HCT116 (cell line): ENCODE results near the gene CSTPP1. TPM values are rescaled to one million over a fixed set of nuclear protein-coding genes. Genes with fewer than 3 reads are reported as not detected.

ENCODE experiments used
- ATAC-seq: fragments of 200-7000 bp; cut with Tn5 transposase; 2 replicates; pipeline ENCODE4 v1.9.1; 2020; ENCODE audit warnings: mild to moderate bottlenecking, moderate library complexity
- BruUV-seq: library from RNA; stranded (reverse); fragments of 400-500 nt; replicated peaks from 2 replicates; lab custom pipeline; 2021; lab: Mats Ljungman, UMichigan
- CTCF ChIA-PET: fragments of 300-600 bp; sonication (Branson Sonifier 250); formaldehyde crosslinking; loops from one replicate; lab custom pipeline; 2021; ENCODE audit warnings: antibody characterized with exemption; lab: Charles Lee
- POLR2A ChIA-PET: fragments of 300-600, 350-600 bp; sonication (Branson Sonifier 250); formaldehyde crosslinking; loops from one replicate; lab custom pipeline; 2021; ENCODE audit warnings: antibody characterized with exemption; lab: Charles Lee
- RAD21 ChIA-PET, 2 experiments: fragments of 300-600 bp; sonication (Branson Sonifier 250); formaldehyde crosslinking; loops; one replicate each; lab custom pipeline; 2023; ENCODE audit warnings: low total read pairs in 2 of 2; ENCODE audit not compliant: uncharacterized antibody in 2 of 2, unreplicated experiment in 2 of 2, low non-redundant PET in 1 of 2; lab: Charles Lee
- DNase-seq: peaks from one replicate; pipeline ENCODE4 v3.0.0-alpha.2; 2010; ENCODE audit warnings: low read depth, low spot score
- H2AFZ ChIP-seq: fragments of 200-600 bp; shearing (Covaris generic), sonication (generic); 2 replicates; pipeline ENCODE4 v1.6.1; 2017; ENCODE audit warnings: low read depth, mixed run types, mixed read lengths, antibody characterized with exemption, low read length; ENCODE audit not compliant: poor library complexity, severe bottlenecking
- H3K27ac ChIP-seq: 2 replicates; pipeline ENCODE4 v1.5.1; 2012; ENCODE audit warnings: low read depth, low read length
- H3K27me3 ChIP-seq: fragments of 200-600 bp; sonication (generic); 2 replicates; pipeline ENCODE4 v1.6.1; 2016; ENCODE audit warnings: mixed run types, low read length, mixed read lengths; ENCODE audit not compliant: insufficient read depth
- H3K36me3 ChIP-seq, 2 experiments: fragments of 200-500 bp in 1 of 2; fragments of 200-600 bp in 1 of 2; sonication (Bioruptor generic) in 1 of 2; sonication (generic) in 1 of 2; 2 replicates each; pipeline versions ENCODE4 v1.5.1 to v1.6.1; 2014 to 2016; ENCODE audit warnings: low read length in 2 of 2, inconsistent platforms in 1 of 2, mixed read lengths in 1 of 2, mixed run types in 1 of 2; ENCODE audit not compliant: insufficient read depth in 2 of 2, control insufficient read depth in 1 of 2
- H3K4me1 ChIP-seq, 2 experiments: fragments of 200-600 bp in 1 of 2; sonication (generic) in 1 of 2; 2 replicates each; pipeline versions ENCODE4 v1.5.1 to v1.6.1; 2012 to 2017; ENCODE audit warnings: low read length in 2 of 2, inconsistent platforms in 1 of 2, mild to moderate bottlenecking in 1 of 2, mixed read lengths in 1 of 2, mixed run types in 1 of 2, moderate library complexity in 1 of 2; ENCODE audit not compliant: insufficient read depth in 2 of 2, control insufficient read depth in 1 of 2
- H3K4me2 ChIP-seq: fragments of 200-600 bp; sonication (generic); 2 replicates; pipeline ENCODE4 v1.6.1; 2017; ENCODE audit warnings: mixed run types, low read length, mixed read lengths
- H3K4me3 ChIP-seq, 2 experiments: fragments of 200-600 bp in 1 of 2; sonication (generic) in 1 of 2; replicated peaks in 1 of 2; 2 replicates each; pipeline ENCODE4 v1.5.1; 2011 to 2016; ENCODE audit warnings: low read length in 2 of 2, control low read depth in 1 of 2, low read depth in 1 of 2, mild to moderate bottlenecking in 1 of 2, mixed read lengths in 1 of 2, mixed run types in 1 of 2
- H3K79me2 ChIP-seq: fragments of 200-600 bp; sonication (generic); 2 replicates; pipeline ENCODE4 v1.6.1; 2017; ENCODE audit warnings: mild to moderate bottlenecking, mixed run types, low read length, moderate library complexity, mixed read lengths; ENCODE audit not compliant: insufficient read depth
- H3K9ac ChIP-seq: fragments of 200-600 bp; sonication (generic); 2 replicates; pipeline ENCODE4 v1.6.1; 2016; ENCODE audit warnings: low read length, mixed read lengths
- H3K9me2 ChIP-seq: fragments of 200-600 bp; sonication (generic), shearing (Covaris generic); 2 replicates; pipeline ENCODE4 v1.6.1; 2017; ENCODE audit warnings: mixed run types, mild to moderate bottlenecking, moderate library complexity; ENCODE audit not compliant: insufficient read depth
- H3K9me3 ChIP-seq, 2 experiments: fragments of 200-500 bp in 1 of 2; fragments of 200-600 bp in 1 of 2; sonication (Bioruptor generic) in 1 of 2; sonication (generic) in 1 of 2; 2 replicates each; pipeline ENCODE4 v1.6.1; 2014 to 2017; ENCODE audit warnings: low read length in 2 of 2, mixed read lengths in 2 of 2, inconsistent platforms in 1 of 2, low read depth in 1 of 2, mild to moderate bottlenecking in 1 of 2, mixed run types in 1 of 2, moderate library complexity in 1 of 2; ENCODE audit not compliant: control insufficient read depth in 1 of 2, insufficient read depth in 1 of 2
- H4K20me1 ChIP-seq: fragments of 200-600 bp; sonication (generic), shearing (Covaris generic); 2 replicates; pipeline ENCODE4 v1.6.1; 2017; ENCODE audit warnings: mixed run types, mild to moderate bottlenecking, moderate library complexity; ENCODE audit not compliant: insufficient read depth
- CBX3 ChIP-seq: IDR thresholded peaks from 2 replicates; pipeline ENCODE4 v1.6.1; 2012; ENCODE audit warnings: low read depth
- ELF1 ChIP-seq: IDR thresholded peaks from 2 replicates; pipeline ENCODE4 v1.6.1; 2012; ENCODE audit warnings: low read depth, borderline replicate concordance
- EZH2 ChIP-seq: fragments of 200-600 bp; sonication (generic); IDR thresholded peaks from 2 replicates; pipeline ENCODE4 v1.6.1; 2017; ENCODE audit warnings: antibody characterized with exemption, mixed run types
- EZH2phosphoT487 ChIP-seq: fragments of 200-600 bp; IDR thresholded peaks from 2 replicates; pipeline ENCODE4 v1.6.1; 2018; ENCODE audit warnings: antibody characterized with exemption, borderline replicate concordance
- RAD21 ChIP-seq: IDR thresholded peaks from 2 replicates; pipeline ENCODE4 v1.6.1; 2012; ENCODE audit warnings: low read depth, mild to moderate bottlenecking
- intact Hi-C: fragments of 100-400 bp; cut with micrococcal nuclease; formaldehyde crosslinking; loops from 2 replicates; pipeline ENCODE4 v1.10.0; 2022
- total RNA-seq: library from RNA; stranded (reverse); gene quantifications from one replicate; pipeline ENCODE4 v1.2.1, GENCODE V29; 2021; ENCODE audit not compliant: unreplicated experiment
- TF ChIP-seq, protein P1 (sequence below): IDR thresholded peaks from 2 replicates; pipeline ENCODE4 v1.6.1; 2012
- TF ChIP-seq, protein P2 (sequence below): IDR thresholded peaks from 2 replicates; pipeline ENCODE4 v1.6.1; 2012
- TF ChIP-seq, protein P3 (sequence below), 3 experiments: fragments of 200-600 bp in 1 of 3; sonication (generic) in 1 of 3; IDR thresholded peaks in 2 of 3; conservative IDR thresholded peaks in 1 of 3; 2 replicates each; pipeline ENCODE4 v1.5.1; 2012 to 2017; ENCODE audit warnings: low read depth in 2 of 3, low read length in 2 of 3, antibody characterized with exemption in 1 of 3, borderline replicate concordance in 1 of 3, control low read depth in 1 of 3, mild to moderate bottlenecking in 1 of 3, mixed read lengths in 1 of 3, mixed run types in 1 of 3, moderate library complexity in 1 of 3; ENCODE audit not compliant: insufficient read depth in 1 of 3
- TF ChIP-seq, protein P4 (sequence below): IDR thresholded peaks from 2 replicates; pipeline ENCODE4 v1.6.1; 2012; ENCODE audit warnings: low read depth

The CSTPP1 gene
- total RNA-seq, 1 experiment from 2014 or later = 24.7 TPM

DNA sequence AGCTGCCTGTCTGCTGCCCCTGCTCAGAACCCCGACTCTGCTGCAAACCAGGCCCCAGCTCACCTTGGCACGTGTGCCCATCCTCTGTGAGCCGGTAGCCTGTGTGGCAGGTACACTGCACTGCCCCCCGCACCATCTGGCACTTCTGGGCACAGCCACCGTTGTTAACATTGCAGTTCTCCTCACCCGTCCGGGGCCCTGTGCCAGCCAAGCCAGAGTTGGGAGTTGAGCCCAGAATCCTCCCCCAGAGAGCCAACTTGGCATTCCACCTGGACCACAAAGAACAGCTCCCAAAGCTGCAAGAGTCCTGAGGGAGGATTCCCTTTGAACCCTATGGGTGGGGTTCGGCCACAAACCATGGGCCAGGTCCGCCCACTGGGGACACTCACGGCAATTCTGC, 40.7 kb upstream of the CSTPP1 start (continued):
- TF ChIP-seq, protein P1, sequence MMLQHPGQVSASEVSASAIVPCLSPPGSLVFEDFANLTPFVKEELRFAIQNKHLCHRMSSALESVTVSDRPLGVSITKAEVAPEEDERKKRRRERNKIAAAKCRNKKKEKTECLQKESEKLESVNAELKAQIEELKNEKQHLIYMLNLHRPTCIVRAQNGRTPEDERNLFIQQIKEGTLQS = no peak
- TF ChIP-seq EZH2phosphoT487 (no peak), CBX3 (no peak), ELF1 (no peak), EZH2 (no peak)
- TF ChIP-seq, protein P2, sequence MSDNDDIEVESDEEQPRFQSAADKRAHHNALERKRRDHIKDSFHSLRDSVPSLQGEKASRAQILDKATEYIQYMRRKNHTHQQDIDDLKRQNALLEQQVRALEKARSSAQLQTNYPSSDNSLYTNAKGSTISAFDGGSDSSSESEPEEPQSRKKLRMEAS = no peak

DNA sequence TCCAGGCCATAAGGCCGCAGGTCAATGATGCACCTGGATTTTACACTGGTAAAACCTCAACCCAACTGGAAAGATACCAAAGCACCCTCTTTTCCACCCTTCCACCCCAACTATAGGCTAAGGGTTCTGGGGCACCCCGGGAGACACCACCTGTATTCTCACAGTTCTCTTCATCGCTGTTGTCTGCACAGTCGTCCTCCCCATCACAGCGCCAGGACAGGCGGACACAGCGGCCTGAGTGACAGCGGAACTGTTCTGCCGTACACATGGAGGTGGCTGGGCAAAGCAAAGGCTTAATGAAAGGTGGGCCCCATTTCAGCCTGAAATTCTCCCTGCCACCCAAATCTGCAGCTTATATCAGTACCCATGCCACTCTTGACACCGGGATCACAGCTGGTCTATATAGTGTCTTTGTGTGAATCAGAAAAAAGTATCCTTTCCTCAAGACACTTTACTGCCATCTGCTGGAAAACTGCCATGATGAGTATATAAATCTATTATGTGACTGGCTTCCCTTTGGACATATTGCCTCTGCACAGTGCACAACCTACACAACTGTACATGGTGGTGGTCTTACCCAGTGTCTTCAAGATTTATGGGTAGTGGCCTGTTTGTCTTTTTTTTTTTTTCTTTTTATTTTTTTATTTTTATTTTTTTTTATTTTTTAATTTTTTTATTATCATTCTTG, 39.7 kb upstream of the CSTPP1 start:
- no TSS peak for BruUV-seq
- peak; percentile 84 for ATAC-seq
- H4K20me1 ChIP-seq = no peaks in the 10 kb centered on the region
- no peaks in the 10 kb centered on the region for H3K79me2 ChIP-seq
- H3K4me2 ChIP-seq = no peak overlapping the region
- no peaks in the 10 kb centered on the region for H3K9me3 ChIP-seq
- H3K9me2 ChIP-seq = no peaks in the 10 kb centered on the region
- ChIA-PET RAD21 (no interaction called here), POLR2A (no interaction called here), CTCF (interaction anchor here (0.6 to 1.6 kb wide), 2 partner anchors 11 to 257 kb away, joined by 3 to 5 read pairs; no protein-coding TSS in a partner anchor)
- peak; percentile 12 for DNase-seq
- H3K27me3 ChIP-seq = no peaks in the 10 kb centered on the region
- no peak overlapping the region for H3K4me3 ChIP-seq
- no peak overlapping the region for H3K27ac ChIP-seq
- H3K4me1 ChIP-seq = peaks cover 0 to 2% of the 10 kb centered on the region in 2 experiments; a peak in 2 of 4 replicates
- H3K9ac ChIP-seq = no peak overlapping the region
- intact Hi-C loops = no loop called here
- H3K36me3 ChIP-seq = 0 out of 4 replicates have a peak, but pooled peaks cover 0 to 5% of the 10 kb centered on the region in 2 experiments
- no peak overlapping the region for H2AFZ ChIP-seq
- TF ChIP-seq, protein P3, sequence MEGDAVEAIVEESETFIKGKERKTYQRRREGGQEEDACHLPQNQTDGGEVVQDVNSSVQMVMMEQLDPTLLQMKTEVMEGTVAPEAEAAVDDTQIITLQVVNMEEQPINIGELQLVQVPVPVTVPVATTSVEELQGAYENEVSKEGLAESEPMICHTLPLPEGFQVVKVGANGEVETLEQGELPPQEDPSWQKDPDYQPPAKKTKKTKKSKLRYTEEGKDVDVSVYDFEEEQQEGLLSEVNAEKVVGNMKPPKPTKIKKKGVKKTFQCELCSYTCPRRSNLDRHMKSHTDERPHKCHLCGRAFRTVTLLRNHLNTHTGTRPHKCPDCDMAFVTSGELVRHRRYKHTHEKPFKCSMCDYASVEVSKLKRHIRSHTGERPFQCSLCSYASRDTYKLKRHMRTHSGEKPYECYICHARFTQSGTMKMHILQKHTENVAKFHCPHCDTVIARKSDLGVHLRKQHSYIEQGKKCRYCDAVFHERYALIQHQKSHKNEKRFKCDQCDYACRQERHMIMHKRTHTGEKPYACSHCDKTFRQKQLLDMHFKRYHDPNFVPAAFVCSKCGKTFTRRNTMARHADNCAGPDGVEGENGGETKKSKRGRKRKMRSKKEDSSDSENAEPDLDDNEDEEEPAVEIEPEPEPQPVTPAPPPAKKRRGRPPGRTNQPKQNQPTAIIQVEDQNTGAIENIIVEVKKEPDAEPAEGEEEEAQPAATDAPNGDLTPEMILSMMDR (IDR thresholded peaks at IDR 0.05 in 2 of 3, conservative IDR thresholded peaks at IDR 0.05 in 1 of 3; ENCODE audit: borderline replicate concordance in 1 of 3, insufficient read depth in 1 of 3, low read depth in 2 of 3, low read length in 2 of 3) = peak; percentile 31 to 43 (median 39); a peak in 4 of 6 replicates
- TF ChIP-seq, protein P4, sequence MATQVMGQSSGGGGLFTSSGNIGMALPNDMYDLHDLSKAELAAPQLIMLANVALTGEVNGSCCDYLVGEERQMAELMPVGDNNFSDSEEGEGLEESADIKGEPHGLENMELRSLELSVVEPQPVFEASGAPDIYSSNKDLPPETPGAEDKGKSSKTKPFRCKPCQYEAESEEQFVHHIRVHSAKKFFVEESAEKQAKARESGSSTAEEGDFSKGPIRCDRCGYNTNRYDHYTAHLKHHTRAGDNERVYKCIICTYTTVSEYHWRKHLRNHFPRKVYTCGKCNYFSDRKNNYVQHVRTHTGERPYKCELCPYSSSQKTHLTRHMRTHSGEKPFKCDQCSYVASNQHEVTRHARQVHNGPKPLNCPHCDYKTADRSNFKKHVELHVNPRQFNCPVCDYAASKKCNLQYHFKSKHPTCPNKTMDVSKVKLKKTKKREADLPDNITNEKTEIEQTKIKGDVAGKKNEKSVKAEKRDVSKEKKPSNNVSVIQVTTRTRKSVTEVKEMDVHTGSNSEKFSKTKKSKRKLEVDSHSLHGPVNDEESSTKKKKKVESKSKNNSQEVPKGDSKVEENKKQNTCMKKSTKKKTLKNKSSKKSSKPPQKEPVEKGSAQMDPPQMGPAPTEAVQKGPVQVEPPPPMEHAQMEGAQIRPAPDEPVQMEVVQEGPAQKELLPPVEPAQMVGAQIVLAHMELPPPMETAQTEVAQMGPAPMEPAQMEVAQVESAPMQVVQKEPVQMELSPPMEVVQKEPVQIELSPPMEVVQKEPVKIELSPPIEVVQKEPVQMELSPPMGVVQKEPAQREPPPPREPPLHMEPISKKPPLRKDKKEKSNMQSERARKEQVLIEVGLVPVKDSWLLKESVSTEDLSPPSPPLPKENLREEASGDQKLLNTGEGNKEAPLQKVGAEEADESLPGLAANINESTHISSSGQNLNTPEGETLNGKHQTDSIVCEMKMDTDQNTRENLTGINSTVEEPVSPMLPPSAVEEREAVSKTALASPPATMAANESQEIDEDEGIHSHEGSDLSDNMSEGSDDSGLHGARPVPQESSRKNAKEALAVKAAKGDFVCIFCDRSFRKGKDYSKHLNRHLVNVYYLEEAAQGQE = no peak
- TF ChIP-seq RAD21 = peak; percentile 42; the same call in 1 of the 2 replicates
